HEK293 (cell line): Measurements from ENCODE around the gene SYNE3.

Source experiments
- CTCF ChIA-PET: fragments of 350-600 bp; formaldehyde crosslinking; extraction: SDS; loops from one replicate; lab custom pipeline; 2021; ENCODE audit warnings: antibody characterized with exemption; lab: Yijun Ruan, JAX
- POLR2A ChIA-PET: fragments of 300-600 bp; formaldehyde crosslinking; extraction: SDS; loops from one replicate; lab custom pipeline; 2020; ENCODE audit warnings: antibody characterized with exemption, inconsistent platforms; lab: Yijun Ruan, JAX
- H3K27ac ChIP-seq: fragments of 200-500 bp; sonication (Bioruptor generic); 2 replicates; pipeline ENCODE4 v1.5.1; 2014; ENCODE audit warnings: low read depth, low read length, control low read depth, inconsistent platforms; ENCODE audit errors: extremely low read depth
- H3K36me3 ChIP-seq, 2 experiments: fragments of 200-500 bp in 1 of 2; sonication (Bioruptor generic) in 1 of 2; 1 replicate in 1 of 2; 2 replicates in 1 of 2; pipeline ENCODE4 v1.5.1; 2014 to 2017; ENCODE audit warnings: inconsistent platforms in 2 of 2, low read length in 2 of 2; ENCODE audit not compliant: control insufficient read depth in 2 of 2, insufficient read depth in 1 of 2
- H3K4me1 ChIP-seq: fragments of 200-500 bp; sonication (Bioruptor generic); 2 replicates; pipeline ENCODE4 v1.5.1; 2014; ENCODE audit warnings: mild to moderate bottlenecking, low read length, inconsistent platforms; ENCODE audit not compliant: control insufficient read depth, insufficient read depth
- H3K4me3 ChIP-seq: 2 replicates; pipeline ENCODE4 v1.5.1; 2011; ENCODE audit warnings: low read depth, mild to moderate bottlenecking, control low read depth, low read length, moderate library complexity
- H3K9me3 ChIP-seq: fragments of 200-500 bp; sonication (Bioruptor generic); 2 replicates; pipeline ENCODE4 v1.5.1; 2014; ENCODE audit warnings: low read depth, low read length, inconsistent platforms; ENCODE audit not compliant: control insufficient read depth, insufficient read depth
- GFI1B ChIP-seq: fragments of 450-650 bp; formaldehyde crosslinking; IDR thresholded peaks from 2 replicates; pipeline ENCODE4 v1.5.1; 2016; ENCODE audit warnings: missing biosample characterization, missing genetic modification characterization
- ZBTB8A ChIP-seq: fragments of 450-650 bp; formaldehyde crosslinking; IDR thresholded peaks from 2 replicates; pipeline ENCODE4 v1.5.1; 2016; ENCODE audit warnings: missing biosample characterization, missing genetic modification characterization
- ZNF16 ChIP-seq: fragments of 450-650 bp; formaldehyde crosslinking; IDR thresholded peaks from 2 replicates; pipeline ENCODE4 v1.5.1; 2016; ENCODE audit warnings: low read depth, missing biosample characterization, missing genetic modification characterization
- ZNF335 ChIP-seq: fragments of 450-650 bp; formaldehyde crosslinking; conservative IDR thresholded peaks from 2 replicates; pipeline ENCODE4 v1.5.1; 2016; ENCODE audit warnings: missing biosample characterization, missing genetic modification characterization
- ZNF354C ChIP-seq: fragments of 450-650 bp; formaldehyde crosslinking; IDR thresholded peaks from 2 replicates; pipeline ENCODE4 v1.5.1; 2016; ENCODE audit warnings: missing biosample characterization, missing genetic modification characterization, low read depth, borderline replicate concordance
- ZNF585B ChIP-seq: fragments of 450-650 bp; formaldehyde crosslinking; IDR thresholded peaks from 2 replicates; pipeline ENCODE4 v1.5.1; 2016; ENCODE audit warnings: missing biosample characterization, missing genetic modification characterization
- ZNF701 ChIP-seq: fragments of 450-650 bp; formaldehyde crosslinking; IDR thresholded peaks from 2 replicates; pipeline ENCODE4 v1.5.1; 2016; ENCODE audit warnings: missing biosample characterization, missing genetic modification characterization
- ZNF792 ChIP-seq: fragments of 450-650 bp; formaldehyde crosslinking; IDR thresholded peaks from 2 replicates; pipeline ENCODE4 v1.5.1; 2016; ENCODE audit warnings: missing biosample characterization, missing genetic modification characterization
- TF ChIP-seq, protein P1 (sequence below): fragments of 450-650 bp; formaldehyde crosslinking; IDR thresholded peaks from 2 replicates; pipeline ENCODE4 v1.5.1; 2016; ENCODE audit warnings: missing biosample characterization, missing genetic modification characterization
- TF ChIP-seq, protein P2 (sequence below): fragments of 450-650 bp; formaldehyde crosslinking; IDR thresholded peaks from 2 replicates; pipeline ENCODE4 v1.5.1; 2016; ENCODE audit warnings: missing biosample characterization, missing genetic modification characterization
- TF ChIP-seq, protein P3 (sequence below): fragments of 450-650 bp; formaldehyde crosslinking; IDR thresholded peaks from 2 replicates; pipeline ENCODE4 v1.5.1; 2017; ENCODE audit warnings: missing biosample characterization, missing genetic modification characterization
- TF ChIP-seq, protein P4 (sequence below): fragments of 450-650 bp; formaldehyde crosslinking; IDR thresholded peaks from 2 replicates; pipeline ENCODE4 v1.5.1; 2016; ENCODE audit warnings: missing biosample characterization, missing genetic modification characterization
- TF ChIP-seq, protein P5 (sequence below): fragments of 450-650 bp; formaldehyde crosslinking; conservative IDR thresholded peaks from 2 replicates; pipeline ENCODE4 v1.5.1; 2016; ENCODE audit warnings: low read depth, missing biosample characterization, missing genetic modification characterization

SYNE3 gene

DNA sequence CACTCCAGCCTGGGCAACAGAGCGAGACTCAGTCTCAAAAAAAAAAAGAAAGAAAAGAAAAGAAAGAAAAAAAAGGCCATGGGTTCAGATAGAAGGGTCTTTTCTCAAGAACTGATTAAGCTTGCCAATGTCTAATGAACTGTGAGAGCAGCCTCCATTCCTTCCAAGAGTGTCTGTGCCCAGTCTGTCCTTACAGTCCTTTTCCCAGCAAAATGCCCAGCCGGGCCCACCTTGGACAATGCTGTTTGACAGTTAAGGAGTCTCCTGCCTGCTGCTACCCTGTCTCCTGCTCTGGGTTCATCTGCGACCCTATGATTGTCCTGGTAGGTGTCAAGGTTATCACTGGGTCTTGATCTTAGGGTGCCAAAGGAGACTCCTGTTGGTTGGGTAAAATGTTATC lies 21.4 kb downstream of the SYNE3 start (continued):
- TF ChIP-seq, protein P1, sequence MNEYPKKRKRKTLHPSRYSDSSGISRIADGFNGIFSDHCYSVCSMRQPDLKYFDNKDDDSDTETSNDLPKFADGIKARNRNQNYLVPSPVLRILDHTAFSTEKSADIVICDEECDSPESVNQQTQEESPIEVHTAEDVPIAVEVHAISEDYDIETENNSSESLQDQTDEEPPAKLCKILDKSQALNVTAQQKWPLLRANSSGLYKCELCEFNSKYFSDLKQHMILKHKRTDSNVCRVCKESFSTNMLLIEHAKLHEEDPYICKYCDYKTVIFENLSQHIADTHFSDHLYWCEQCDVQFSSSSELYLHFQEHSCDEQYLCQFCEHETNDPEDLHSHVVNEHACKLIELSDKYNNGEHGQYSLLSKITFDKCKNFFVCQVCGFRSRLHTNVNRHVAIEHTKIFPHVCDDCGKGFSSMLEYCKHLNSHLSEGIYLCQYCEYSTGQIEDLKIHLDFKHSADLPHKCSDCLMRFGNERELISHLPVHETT = no peak
- TF ChIP-seq ZNF701 = no peak
- TF ChIP-seq, protein P2, sequence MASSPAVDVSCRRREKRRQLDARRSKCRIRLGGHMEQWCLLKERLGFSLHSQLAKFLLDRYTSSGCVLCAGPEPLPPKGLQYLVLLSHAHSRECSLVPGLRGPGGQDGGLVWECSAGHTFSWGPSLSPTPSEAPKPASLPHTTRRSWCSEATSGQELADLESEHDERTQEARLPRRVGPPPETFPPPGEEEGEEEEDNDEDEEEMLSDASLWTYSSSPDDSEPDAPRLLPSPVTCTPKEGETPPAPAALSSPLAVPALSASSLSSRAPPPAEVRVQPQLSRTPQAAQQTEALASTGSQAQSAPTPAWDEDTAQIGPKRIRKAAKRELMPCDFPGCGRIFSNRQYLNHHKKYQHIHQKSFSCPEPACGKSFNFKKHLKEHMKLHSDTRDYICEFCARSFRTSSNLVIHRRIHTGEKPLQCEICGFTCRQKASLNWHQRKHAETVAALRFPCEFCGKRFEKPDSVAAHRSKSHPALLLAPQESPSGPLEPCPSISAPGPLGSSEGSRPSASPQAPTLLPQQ (tag by site-specific recombination) = no peak
- TF ChIP-seq, protein P3, sequence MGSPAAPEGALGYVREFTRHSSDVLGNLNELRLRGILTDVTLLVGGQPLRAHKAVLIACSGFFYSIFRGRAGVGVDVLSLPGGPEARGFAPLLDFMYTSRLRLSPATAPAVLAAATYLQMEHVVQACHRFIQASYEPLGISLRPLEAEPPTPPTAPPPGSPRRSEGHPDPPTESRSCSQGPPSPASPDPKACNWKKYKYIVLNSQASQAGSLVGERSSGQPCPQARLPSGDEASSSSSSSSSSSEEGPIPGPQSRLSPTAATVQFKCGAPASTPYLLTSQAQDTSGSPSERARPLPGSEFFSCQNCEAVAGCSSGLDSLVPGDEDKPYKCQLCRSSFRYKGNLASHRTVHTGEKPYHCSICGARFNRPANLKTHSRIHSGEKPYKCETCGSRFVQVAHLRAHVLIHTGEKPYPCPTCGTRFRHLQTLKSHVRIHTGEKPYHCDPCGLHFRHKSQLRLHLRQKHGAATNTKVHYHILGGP = no peak
- TF ChIP-seq ZBTB8A (tag by site-specific recombination) = no peak
- no peak for TF ChIP-seq ZNF792 (tag by site-specific recombination)

DNA sequence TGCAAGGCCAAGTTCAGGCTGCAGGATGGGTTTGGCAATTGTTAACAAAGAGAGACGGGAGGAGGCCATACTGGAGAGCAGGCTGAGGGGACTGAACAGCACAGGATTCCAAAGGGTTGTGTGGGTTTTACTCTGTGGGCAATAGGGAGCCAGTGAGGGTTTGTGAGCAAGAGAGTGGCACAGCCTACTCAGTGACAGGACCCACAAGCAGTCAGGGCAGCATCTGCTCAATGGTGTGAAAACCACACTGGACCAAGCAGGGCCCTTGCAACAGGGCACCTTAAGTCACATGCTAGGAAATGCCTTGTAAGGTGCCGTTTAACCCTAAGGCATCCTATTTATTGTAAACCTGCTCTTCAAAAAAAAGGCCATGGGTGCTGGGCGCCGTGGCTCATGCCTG lies 22.0 kb downstream of the SYNE3 start:
- Histone ChIP-seq H3K36me3 (no peaks in the 10 kb centered on the region), H3K4me1 (no peaks in the 10 kb centered on the region; the same call in 1 of the 2 replicates), H3K27ac (no peak overlapping the region), H3K4me3 (no peak overlapping the region), H3K9me3 (no peaks in the 10 kb centered on the region)
- TF ChIP-seq ZNF335 (tag by site-specific recombination) (no peak), ZNF16 (peak; percentile 59; the same call in 1 of the 2 replicates)
- CTCF ChIA-PET = no interaction called here
- POLR2A ChIA-PET = no interaction called here

DNA sequence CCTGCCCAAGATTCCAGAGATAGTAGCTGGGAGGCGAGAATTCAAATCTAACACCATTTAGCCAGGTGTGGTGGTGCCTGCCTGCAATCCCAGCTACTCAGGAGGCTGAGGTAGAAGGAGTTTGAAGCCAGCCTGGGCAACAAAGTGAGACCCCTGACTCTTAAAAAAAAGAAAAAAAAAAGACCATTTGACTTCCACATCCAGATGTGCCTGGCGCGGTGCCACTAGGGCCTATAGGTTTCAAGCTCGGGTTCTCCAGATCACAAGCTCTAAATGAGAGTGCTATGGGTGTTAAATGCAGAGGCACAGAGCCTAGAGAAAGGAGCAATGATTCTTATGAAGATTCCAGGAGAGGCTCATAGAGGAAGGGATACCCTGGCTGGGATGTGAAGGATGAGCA lies 22.5 kb downstream of the SYNE3 start:
- H3K9me3 ChIP-seq = no peaks in the 10 kb centered on the region
- no peaks in the 10 kb centered on the region; the same call in 1 of the 2 replicates for H3K4me1 ChIP-seq
- H3K27ac ChIP-seq = no peak overlapping the region
- no peak for TF ChIP-seq ZNF585B (tag by site-specific recombination)
- TF ChIP-seq, protein P4, sequence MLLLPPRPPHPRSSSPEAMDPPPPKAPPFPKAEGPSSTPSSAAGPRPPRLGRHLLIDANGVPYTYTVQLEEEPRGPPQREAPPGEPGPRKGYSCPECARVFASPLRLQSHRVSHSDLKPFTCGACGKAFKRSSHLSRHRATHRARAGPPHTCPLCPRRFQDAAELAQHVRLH (tag by site-specific recombination) = no peak
- TF ChIP-seq ZNF16 = no peak
- TF ChIP-seq ZBTB8A (tag by site-specific recombination) = no peak
- no peak for TF ChIP-seq ZNF354C (tag by site-specific recombination)
- TF ChIP-seq GFI1B (tag by site-specific recombination) = no peak
- TF ChIP-seq, all 188 proteins: peak for 0
- H3K4me3 ChIP-seq = no peak overlapping the region
- CTCF ChIA-PET = no interaction called here
- POLR2A ChIA-PET = no interaction called here
- no peaks in the 10 kb centered on the region for H3K36me3 ChIP-seq

DNA sequence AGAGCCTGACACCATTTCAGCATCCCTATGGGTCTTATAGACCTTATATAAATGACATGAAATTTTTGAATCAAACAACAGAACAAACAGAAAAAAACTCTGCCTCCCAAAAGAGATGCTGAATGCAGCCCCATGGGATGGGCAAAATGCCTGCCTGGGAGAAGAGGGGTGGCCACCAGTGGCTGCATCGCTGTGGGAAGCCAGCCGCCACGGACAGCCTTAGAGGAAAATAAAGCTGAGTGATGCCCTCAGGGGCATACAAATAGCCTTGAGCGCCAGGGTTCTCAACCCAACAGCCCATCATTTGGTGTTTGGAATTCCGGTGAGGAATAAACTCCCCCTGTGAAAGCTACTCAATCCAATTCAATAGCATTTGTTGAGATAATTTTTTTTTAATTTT lies 22.9 kb downstream of the SYNE3 start:
- CTCF ChIA-PET = interaction anchor here (1.3 kb wide), 1 partner anchor 51 kb away, joined by 3 read pairs; no protein-coding TSS in a partner anchor
- no peak for TF ChIP-seq ZNF792 (tag by site-specific recombination)
- TF ChIP-seq, protein P5, sequence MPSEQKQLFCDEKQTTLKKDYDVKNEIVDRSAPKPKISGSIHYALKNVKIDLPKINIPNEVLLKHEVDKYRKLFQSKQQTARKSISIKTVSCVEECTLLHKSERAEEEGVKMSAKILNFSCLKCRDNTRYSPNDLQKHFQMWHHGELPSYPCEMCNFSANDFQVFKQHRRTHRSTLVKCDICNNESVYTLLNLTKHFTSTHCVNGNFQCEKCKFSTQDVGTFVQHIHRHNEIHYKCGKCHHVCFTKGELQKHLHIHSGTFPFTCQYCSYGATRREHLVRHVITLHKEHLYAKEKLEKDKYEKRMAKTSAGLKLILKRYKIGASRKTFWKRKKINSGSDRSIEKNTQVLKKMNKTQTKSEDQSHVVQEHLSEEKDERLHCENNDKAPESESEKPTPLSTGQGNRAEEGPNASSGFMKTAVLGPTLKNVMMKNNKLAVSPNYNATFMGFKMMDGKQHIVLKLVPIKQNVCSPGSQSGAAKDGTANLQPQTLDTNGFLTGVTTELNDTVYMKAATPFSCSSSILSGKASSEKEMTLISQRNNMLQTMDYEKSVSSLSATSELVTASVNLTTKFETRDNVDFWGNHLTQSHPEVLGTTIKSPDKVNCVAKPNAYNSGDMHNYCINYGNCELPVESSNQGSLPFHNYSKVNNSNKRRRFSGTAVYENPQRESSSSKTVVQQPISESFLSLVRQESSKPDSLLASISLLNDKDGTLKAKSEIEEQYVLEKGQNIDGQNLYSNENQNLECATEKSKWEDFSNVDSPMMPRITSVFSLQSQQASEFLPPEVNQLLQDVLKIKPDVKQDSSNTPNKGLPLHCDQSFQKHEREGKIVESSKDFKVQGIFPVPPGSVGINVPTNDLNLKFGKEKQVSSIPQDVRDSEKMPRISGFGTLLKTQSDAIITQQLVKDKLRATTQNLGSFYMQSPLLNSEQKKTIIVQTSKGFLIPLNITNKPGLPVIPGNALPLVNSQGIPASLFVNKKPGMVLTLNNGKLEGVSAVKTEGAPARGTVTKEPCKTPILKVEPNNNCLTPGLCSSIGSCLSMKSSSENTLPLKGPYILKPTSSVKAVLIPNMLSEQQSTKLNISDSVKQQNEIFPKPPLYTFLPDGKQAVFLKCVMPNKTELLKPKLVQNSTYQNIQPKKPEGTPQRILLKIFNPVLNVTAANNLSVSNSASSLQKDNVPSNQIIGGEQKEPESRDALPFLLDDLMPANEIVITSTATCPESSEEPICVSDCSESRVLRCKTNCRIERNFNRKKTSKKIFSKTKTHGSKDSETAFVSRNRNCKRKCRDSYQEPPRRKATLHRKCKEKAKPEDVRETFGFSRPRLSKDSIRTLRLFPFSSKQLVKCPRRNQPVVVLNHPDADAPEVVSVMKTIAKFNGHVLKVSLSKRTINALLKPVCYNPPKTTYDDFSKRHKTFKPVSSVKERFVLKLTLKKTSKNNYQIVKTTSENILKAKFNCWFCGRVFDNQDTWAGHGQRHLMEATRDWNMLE (tag by site-specific recombination) = no peak
- Histone ChIP-seq H3K4me3 (no peak overlapping the region), H3K36me3 (no peaks in the 10 kb centered on the region), H3K27ac (no peak overlapping the region), H3K9me3 (no peaks in the 10 kb centered on the region), H3K4me1 (no peaks in the 10 kb centered on the region; the same call in 1 of the 2 replicates)
- POLR2A ChIA-PET = no interaction called here
